GM21423 (cell line): Measurements from ENCODE around the gene ANK3.

ENCODE experiments used
- ATAC-seq: cut with Tn5 transposase; IDR thresholded peaks from one replicate; pipeline ENCODE4 v1.9.1; 2021; ENCODE audit warnings: mild to moderate bottlenecking, moderate library complexity; ENCODE audit not compliant: unreplicated experiment

The ANK3 gene

GRCh38 chr10:60237977-60238758 is 151.5 kb downstream of the ANK3 start:
- peak; percentile 43 for ATAC-seq

- ATAC-seq, result peak; percentile 96
These were observed 152.7 kb downstream of the ANK3 start for GRCh38 chr10:60236869-60237524.

- no peak for ATAC-seq
These were observed 154.7 kb downstream of the ANK3 start for GRCh38 chr10:60235001-60235400.

GRCh38 chr10:60234551-60234950 is 155.1 kb downstream of the ANK3 start:
- no peak for ATAC-seq

GRCh38 chr10:60230892-60231291 is 158.8 kb downstream of the ANK3 start:
- no peak for ATAC-seq

GRCh38 chr10:60224066-60224705 is 165.5 kb downstream of the ANK3 start:
- no peak for ATAC-seq

GRCh38 chr10:60222047-60222446 is 167.6 kb downstream of the ANK3 start:
- ATAC-seq, result no peak

GRCh38 chr10:60212195-60212594 is 177.5 kb downstream of the ANK3 start:
- no peak for ATAC-seq

GRCh38 chr10:60209874-60210570 is 179.7 kb downstream of the ANK3 start:
- ATAC-seq, result no peak

GRCh38 chr10:60208676-60209269 is 180.9 kb downstream of the ANK3 start:
- ATAC-seq, result peak; percentile 49

- ATAC-seq, result no peak
These were observed 181.8 kb downstream of the ANK3 start for GRCh38 chr10:60207894-60208293.

- no peak for ATAC-seq
These were observed 182.9 kb downstream of the ANK3 start for GRCh38 chr10:60206735-60207134.

- ATAC-seq, result no peak
These were observed 183.9 kb downstream of the ANK3 start for GRCh38 chr10:60205741-60206140.

- ATAC-seq, result no peak
These were observed 185.6 kb downstream of the ANK3 start for GRCh38 chr10:60203993-60204618.

GRCh38 chr10:60200682-60201053 is 189.0 kb downstream of the ANK3 start:
- no peak for ATAC-seq

GRCh38 chr10:60200012-60200681 is 189.5 kb downstream of the ANK3 start:
- no peak for ATAC-seq

GRCh38 chr10:60197206-60197605 is 192.5 kb downstream of the ANK3 start:
- no peak for ATAC-seq

GRCh38 chr10:60194421-60194820 is 195.3 kb downstream of the ANK3 start:
- no peak for ATAC-seq

- no peak for ATAC-seq
These were observed 196.7 kb downstream of the ANK3 start for GRCh38 chr10:60192946-60193345.

GRCh38 chr10:60189861-60190475 is 199.7 kb downstream of the ANK3 start:
- no peak for ATAC-seq
